Measurements from ENCODE around the gene CX3CR1.
"Not testable (repeated sequence)": the region's sequence is repeated elsewhere in the genome, so short reads cannot be mapped to it uniquely, and the experiment has no call there.

The CX3CR1 gene, protein sequence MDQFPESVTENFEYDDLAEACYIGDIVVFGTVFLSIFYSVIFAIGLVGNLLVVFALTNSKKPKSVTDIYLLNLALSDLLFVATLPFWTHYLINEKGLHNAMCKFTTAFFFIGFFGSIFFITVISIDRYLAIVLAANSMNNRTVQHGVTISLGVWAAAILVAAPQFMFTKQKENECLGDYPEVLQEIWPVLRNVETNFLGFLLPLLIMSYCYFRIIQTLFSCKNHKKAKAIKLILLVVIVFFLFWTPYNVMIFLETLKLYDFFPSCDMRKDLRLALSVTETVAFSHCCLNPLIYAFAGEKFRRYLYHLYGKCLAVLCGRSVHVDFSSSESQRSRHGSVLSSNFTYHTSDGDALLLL

DNA sequence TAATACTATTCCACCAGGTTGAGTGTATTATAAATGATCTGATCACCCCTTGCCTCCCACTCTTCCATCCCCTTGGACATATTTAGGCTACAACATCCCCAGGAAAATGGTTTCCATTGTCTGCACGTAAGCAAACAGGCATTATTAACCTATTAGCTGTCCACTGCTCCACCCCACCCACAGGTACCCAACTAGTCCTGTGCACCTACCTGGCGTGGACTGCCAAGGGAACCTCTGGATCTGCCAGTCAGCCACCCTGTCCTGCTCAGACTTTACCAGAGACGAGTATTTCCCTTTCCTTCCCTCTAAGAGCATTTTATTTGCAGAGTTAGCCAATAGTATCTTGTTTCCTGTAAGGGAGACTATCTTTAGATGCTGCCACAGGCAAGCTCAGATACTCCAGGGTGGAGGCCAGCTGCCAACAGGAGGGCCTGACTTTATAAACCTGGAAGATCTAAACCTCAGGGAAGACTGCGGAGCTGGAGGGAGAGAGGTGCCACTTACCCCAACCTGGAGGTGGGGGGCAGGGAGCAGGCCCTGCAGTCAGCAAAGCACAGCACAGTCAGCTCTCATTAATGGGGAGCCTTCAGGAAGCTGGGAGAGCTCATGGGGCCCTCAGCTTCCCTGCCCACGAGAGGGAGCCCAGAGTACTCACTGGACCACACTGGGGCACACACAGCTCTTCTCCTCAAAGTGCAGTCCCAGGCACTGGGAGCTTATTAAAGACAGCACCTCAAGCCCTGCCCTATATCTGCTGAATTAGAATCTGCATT is at the start of gene CX3CR1:
TSS of gene CX3CR1 (minus strand) at position 292 of the 773 bp plus-strand sequence. CDS start 13,527 bp downstream, outside the sequence.
- DNase-seq (ENCODE audit: low read depth): no peak

DNA sequence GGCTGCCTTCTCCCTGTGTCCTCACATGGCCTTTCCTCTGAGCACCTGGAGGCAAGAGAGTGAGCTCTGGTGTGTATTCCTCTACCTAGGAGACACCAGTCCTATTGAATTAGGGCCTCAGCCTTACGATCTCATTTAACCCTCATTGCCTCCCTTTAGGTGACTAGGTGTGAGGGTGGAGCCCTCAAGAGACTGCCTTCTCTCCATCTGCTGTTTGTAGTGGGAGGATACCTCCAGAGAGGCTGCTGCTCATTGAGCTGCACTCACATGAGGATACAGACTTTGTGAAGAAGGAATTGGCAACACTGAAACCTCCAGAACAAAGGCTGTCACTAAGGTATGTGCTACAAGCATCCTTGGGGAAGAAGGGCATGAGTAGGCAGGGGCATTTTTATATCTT is 49.7 kb upstream of the CX3CR1 start, which contains the start of gene CCR8:
TSS of gene CCR8 (plus strand) at position 217 of the 400 bp plus-strand sequence. CDS start 2,623 bp downstream, outside the sequence.
- DNase-seq (ENCODE audit: low read depth): no peak

DNA sequence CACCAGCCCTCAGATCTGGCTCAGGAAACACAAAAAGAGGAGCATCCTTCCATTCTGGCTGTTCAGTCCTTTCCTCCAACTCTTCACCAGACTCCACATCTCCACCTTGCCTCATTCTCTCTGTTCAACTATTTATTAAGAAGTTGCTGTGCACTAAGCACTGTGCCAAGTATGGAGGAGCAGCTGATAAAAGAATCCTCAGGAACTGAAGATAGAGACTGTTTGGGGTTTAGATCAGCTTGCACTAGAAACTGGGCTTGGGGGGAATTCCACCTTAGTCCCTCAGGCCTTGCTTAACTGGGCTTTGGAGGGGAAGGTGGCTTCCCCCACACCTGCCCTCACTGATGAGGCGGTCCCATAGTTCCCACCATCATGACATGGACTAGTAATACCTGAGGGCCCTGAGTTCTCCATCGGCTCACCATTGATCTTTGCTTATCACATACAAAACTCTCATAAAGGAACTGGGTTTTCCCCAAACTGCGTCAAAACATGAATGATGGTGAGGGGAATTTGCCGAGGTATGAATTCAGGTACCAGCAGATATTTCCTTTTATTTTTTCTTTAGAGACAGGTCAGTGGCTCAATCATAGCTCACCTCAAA is 48.0 kb upstream of the CX3CR1 start:
- DNase-seq (ENCODE audit: low read depth): no peak

DNA sequence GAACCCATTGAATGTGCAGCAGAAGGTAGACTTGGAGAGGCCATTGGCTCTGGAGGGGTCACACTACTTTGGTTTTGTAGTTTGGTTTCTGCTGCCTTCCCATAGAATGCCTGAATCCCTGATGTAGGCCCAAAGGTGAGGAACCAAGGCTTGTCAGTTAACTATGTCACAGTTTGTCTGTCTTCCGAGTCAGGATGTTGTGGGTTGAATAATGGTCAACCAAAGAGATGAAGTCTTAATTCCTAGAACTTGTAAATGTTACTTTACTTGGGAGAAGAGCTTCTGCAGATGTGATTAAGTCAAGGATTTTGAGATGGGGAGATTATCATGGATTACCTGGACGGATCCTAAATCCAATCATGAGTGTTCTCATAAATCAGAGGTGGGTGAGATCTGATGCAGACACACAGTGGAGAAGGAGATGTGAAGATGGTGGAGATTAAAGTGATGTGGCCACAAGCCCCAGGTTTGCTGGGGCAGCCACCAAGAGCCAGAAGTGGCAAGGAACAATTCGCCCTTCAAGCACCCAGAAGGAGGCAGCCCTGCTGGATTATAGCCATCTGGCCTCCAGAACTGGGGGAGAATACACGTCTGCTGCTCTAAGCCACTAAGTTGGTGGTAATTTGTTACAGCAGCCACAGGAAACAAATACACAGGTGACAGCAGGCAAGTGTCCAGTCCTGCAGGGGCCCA is 47.4 kb upstream of the CX3CR1 start:
- DNase-seq (ENCODE audit: low read depth): no peak

DNA sequence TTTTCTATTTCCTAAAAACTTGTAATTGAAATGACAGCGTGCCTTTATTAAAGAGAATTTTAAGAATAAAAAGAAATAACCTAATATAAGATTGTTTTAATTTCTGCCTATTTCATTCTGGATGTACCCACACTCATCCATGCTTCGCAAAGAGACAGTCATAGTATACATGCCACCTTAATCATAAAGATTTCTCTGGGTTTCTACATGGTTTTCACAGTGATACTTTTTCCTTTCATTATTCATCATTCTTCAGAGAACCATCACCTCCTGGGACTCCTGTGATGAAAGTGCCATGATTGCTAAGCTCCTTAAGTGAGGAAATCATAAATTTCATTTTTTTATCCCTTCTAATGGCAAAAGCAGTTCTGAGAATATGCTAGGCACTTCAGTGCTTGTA is 45.4 kb upstream of the CX3CR1 start:
- DNase-seq (ENCODE audit: low read depth): no peak

DNA sequence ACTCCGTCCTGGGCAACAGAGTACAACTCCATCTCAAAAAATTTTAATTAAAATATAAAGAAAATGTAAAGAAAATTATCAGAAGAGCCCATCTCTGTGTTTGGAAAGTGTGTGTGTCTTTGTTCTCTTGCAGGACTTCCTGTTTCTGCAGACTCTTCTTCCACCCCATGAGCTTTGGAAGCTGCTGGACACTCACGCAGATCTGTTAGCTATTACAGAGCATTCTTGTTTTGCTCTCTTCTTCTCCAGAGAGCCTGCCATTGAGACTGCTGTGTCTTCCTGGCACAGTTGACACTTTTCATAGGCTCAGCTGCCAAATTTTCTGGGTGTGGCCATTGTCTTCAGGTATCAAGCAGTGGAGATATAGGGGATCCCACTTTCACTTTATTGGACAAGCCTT is 43.7 kb upstream of the CX3CR1 start:
- DNase-seq (ENCODE audit: low read depth): no peak

DNA sequence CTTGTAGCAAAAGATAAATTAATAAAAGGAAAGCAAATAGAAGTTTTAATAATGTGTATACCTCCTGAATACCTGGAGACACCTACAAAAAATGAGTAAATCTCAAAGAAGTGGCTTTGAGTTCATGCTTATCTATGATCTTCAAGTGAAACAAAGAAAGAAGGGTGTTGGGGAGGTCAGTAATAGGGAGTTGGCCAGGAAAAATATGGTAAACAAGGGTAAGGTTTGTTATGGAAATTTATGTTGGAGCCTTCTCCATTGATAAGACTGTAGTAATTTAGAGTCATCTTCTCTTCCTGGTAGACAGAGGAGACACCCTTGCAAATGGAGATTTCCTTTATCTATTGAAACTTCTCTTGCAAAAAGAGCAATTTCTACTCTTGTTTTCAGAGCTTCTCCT is 43.1 kb upstream of the CX3CR1 start:
- no peak for DNase-seq (ENCODE audit: low read depth)

DNA sequence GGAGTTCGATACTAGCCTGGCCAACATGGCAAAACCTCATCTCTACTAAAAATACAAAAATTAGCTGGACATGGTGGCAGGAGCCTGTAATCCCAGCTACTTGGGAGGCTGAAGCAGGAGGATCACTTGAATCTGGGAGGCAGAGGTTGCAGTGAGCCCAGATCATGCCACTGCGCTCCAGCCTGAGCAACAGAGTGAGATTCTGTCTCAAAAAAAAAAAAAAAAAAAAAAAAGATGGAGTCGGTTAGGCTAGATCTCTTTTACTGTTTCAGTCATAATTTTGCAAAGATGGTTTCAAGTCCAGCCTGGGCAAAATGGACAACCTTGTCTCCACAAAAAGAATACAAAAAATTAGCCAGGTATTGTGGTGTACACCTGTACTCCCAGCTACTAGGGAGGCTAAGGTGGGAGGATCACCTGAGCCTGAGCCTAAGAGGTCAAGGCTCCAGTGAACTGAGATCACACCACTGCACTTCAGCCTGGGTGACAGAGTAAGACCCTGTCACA is 42.4 kb upstream of the CX3CR1 start:
- DNase-seq (ENCODE audit: low read depth): not testable (repeated sequence)

DNA sequence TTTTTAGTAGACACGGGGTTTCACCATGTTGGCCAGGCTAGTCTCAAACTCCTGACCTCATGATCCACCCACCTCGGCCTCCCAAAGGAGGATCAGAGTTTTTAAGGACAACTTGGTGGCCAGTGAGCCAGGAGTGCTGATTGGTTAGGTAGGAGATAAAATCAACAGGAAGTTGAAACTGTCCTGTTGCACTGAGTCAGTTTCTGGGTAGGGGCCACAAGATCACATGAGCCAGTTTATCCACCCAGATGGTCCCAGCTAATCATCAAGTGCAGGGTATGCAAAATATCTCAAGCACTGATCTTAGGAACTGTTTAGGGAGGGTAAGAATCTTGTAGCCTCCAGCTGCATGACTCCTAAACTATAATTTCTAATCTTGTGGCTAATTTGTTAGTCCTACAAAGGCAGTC is 41.7 kb upstream of the CX3CR1 start:
- not testable (repeated sequence) for DNase-seq (ENCODE audit: low read depth)

DNA sequence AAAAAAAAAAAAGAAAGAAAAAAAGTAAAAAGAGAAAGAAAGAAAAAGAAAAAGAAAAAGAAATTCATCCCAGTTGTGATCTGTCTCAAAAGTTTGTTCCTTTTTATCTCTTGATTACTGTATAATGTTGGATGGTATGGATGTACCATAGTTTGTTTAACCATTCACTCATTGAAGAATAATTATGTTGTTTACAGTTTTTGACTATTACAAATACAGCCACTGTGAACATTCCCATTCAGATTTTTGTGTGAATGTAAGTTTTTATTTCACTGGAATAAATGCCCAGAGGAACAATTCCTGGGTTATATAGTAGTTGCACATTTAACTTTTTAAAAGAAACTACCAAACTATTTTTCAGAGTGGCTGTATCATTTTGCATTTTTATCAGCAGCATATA is 39.4 kb upstream of the CX3CR1 start:
- DNase-seq (ENCODE audit: low read depth): no peak

DNA sequence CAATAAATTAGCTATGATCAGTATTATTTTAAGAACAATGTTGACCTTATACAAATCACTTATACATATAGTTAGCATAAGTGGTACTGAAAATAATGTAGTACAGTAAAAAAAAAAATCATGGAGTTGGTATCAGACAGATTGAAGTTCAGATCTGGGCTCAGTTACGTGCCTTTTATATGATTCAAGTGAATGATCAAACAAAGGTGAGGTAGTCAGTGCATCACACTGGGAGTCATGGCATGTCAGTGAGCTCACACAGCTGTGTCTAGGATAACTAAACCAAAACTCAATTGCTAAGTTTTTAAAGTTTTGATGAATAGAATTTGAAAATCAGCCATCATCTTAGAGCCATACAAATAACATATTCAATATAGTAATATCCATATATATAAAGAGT is 38.5 kb upstream of the CX3CR1 start:
- DNase-seq (ENCODE audit: low read depth): no peak

DNA sequence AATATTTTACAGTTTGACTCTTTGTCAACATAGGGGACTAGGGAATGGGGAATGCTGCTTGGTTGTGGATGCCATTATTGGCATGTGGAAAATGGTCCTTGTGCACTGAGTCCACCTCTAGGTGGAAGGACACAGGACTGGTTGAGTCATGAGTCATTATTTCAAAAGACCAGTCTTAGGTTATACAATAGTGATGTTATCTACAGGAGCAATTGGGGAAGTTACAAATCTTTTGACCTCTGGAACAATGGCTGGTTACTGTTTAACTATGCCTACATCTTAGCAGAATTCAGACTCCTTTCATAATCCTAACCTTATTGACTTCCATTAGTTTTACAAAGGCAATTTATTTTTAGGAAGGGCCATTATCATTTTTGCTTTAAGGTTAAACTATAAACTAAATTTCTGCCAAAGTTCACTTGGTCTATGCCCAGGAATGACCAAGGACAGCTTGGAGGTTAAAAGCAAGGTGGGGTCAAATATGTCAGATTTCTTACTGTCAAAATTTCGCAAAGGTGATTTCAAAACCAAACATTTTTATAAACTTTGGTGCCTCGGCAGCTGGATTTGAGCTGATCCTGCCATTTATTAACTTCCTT is 37.8 kb upstream of the CX3CR1 start:
- DNase-seq (ENCODE audit: low read depth): no peak

DNA sequence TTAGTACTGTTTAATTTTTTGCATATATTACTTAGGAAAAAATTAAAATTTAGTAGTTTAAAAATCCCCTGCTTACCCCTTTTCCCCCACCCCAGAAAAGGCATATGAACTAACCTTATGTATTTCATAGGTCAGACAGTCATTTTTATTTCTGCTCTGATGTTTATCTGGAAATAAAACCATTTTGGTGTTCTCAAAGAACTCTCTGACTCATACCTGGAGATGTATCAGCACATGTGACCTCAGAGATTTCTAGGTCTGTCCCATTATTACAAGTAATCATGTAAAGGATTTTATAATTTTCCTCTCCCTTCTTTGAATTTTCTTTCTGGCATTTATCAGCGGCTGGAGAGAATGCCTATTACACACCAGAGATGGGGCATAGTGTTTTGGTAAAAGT is 35.6 kb upstream of the CX3CR1 start:
- DNase-seq (ENCODE audit: low read depth): no peak

DNA sequence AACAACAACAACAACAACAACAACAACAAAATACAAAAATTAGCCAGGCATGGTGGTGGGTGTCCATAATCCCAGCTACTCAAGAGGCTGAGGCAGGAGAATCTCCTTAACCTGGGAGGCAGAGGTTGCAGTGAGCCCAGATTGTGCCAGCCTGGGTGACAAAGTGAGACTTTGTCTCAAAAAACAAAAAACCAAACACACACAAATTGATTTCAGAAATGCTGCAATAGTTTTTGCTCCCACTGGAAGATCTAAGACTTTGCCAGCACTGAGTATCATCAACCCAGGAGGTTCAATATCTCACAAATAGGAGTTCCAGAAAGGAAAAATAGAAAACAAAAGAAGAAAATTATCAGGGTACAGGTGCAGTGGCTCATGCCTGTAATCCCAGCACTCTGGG is 33.5 kb upstream of the CX3CR1 start:
- DNase-seq (ENCODE audit: low read depth): no peak

DNA sequence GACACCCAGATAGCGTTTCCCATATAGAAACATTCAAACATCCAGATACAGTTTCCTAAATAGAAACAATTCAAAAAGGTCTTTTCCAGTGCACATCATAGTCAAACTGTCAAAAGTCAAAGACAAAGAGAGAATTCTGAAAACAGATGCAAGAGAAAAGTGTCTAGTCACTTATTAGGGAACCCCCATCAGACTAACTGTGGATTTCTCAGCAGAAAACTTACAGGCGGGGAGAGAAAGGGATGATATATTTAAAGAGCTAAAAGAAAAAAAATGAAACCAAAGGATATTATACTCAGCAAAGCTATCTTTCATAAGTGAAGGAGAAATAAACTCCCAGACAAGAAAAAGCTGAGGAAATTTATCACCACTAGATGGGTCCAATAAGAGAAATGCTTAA is 22.3 kb upstream of the CX3CR1 start:
- no peak for DNase-seq (ENCODE audit: low read depth)

DNA sequence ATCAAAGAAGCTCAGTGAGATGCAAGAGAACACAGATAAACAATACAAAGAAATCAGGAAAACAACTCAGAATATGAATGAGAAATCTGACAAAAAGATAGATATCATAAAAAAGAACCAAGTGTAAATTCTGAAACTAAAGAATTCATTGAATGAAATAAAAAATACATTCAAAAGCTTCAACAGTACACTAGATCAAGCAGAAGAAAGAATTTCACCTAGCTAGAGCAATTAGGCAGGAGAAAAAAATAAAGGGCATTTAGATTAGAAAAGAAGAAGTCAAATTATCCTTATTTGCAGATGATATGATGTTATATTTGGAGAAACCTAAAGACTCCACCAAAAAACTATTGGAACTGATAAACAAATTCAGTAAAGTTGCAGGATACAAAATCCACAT is 19.4 kb upstream of the CX3CR1 start:
- DNase-seq (ENCODE audit: low read depth): no peak

DNA sequence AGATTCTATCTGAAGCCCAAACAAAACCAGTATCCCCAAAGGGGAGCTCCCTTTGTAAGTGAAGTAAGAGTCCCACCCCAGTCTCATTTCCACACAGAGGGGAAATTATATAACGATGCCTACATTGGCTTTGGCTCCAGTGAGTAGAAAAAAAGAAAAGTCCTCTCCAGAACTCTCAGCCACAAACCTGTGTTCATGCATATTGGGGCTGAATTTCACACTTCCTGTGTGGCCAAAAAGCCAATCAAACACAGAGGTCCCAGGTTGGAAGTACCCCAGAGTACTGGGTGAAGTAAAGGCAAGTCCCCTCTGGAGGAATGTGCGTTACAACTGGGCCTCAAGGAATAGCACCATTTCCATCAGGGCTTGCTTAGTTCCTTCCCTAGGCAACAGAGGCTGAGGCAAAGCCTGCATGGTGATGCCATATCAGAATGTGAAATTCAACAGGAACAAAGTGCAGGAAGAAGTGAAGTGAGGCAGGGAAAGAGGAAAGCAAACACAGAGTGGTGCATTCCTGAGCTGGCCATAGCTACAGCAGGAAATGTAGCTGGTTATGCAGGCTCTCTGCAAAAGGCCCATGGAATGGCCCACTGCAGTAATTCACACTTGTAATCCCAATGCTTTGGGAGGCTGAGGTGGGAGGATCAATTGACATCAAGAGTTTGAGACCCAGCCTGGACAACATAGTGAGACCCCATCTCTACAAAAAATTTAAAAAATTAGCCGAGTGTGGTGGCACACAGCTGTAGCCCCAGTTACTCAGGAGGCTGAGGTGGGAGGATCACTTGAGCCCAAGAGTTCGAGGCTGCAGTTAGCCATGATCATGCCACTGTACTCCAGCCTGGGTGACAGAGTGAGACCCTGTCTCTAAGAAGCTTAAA is 16.6 kb upstream of the CX3CR1 start:
- no peak for DNase-seq (ENCODE audit: low read depth)

DNA sequence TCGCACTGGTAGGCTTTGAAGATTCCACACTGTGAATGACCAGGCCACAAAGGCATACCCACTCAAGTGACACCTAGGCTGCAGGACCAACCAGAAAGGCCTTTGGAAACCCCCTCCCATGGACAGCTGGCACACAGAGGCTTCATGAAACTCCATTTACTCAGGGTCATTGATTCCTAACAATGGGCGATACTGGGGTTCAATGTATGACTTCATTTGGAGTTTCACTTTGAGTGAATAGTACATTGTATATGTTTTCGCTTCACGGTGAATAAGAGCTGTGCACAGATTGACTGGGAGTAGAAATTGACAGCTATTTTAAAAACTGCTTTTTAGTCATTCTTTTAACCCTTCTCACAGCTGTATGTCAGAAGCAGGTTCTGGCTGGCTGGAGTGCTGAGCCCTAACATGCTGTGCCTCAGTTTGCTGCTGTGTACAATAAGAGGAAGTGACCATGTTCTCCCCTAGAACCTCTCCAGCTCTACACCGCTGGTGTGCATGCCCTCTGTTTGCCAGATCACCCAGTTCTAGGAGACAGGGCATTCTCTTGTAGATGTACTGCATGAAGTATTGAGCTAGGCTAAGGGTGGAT is 15.4 kb upstream of the CX3CR1 start:
- DNase-seq (ENCODE audit: low read depth): no peak

DNA sequence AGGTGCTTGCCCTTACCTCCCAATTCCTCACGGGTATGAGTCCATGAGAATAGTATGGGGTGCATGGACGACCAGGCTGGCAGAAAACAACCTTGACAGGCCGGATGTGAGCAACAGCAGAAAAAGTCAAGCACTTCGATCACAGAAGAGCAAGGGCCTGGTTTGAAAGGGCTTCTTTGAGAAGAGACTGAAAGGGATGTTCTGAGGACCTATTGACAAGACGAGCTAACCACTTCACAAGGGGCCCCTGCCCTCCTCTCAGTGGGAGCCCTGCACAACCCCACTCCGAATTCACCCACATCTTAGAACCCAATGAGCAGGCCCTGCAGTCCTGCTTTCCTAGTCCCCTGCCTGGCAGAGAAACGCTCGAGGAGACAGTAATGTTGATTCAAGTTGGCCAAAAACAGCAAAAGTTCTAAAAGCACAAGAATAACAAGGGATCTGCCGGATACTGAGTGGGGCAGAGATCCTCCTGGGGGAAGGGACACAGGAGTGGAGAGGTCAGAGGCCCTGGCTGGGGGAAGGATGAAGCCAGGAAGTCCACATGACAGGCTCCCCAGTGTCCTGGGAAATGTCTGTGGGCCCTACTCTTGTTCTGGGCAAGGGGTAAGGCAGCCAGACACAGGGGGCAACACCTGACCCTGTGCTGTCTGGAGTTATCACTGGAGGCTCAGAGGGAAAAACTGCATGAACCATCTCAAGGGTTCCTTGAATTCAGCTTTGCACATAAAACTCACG is 14.8 kb upstream of the CX3CR1 start:
- no peak for DNase-seq (ENCODE audit: low read depth)

DNA sequence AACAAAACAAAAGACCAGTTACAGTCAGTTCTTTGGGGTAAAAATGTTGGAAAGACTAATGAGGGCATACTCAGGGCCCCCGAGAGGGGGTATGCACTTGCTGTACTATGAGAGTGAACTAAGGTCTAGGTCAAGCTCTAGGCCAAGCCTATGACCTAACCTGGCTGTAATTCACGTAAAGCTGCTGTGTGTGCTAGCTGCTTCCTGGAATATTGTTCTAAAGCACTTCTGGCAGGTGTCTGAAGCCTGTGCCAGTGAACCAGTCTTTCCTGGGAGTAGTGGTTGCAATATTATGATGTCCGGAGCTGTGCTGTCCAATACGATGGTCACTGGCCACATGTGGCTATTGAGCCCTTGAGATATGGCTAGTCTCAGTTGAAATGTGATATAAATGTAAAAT is 13.1 kb upstream of the CX3CR1 start:
- DNase-seq (ENCODE audit: low read depth): no peak

All from activated gamma-delta T cell treated with anti-CD3 and anti-CD28 coated beads, Interleukin-2, amount 50 U/mL, for 16 hours (primary cell).